Panc1 (cell line): Measurements from ENCODE around the gene MLLT10. TPM values are rescaled to one million over a fixed set of nuclear protein-coding genes. Genes with fewer than 3 reads are reported as not detected.

ENCODE experiments used
- ATAC-seq: fragments of 200-7000 bp; cut with Tn5 transposase; 2 replicates; pipeline ENCODE4 v1.9.1; 2020; ENCODE audit warnings: mild to moderate bottlenecking, moderate library complexity
- BruUV-seq: library from RNA; stranded (reverse); fragments of 400-500 nt; replicated peaks from 2 replicates; lab custom pipeline; 2021; lab: Mats Ljungman, UMichigan
- CTCF ChIA-PET: fragments of 300-600 bp; sonication (Branson Sonifier 250); formaldehyde crosslinking; loops from one replicate; lab custom pipeline; 2022; ENCODE audit warnings: antibody characterized with exemption; lab: Charles Lee
- POLR2A ChIA-PET: fragments of 300-600 bp; sonication (Branson Sonifier 250); formaldehyde crosslinking; loops from one replicate; lab custom pipeline; 2022; ENCODE audit warnings: antibody characterized with exemption; lab: Charles Lee
- DNase-seq: peaks from one replicate; pipeline ENCODE4 v3.0.0-alpha.2; 2010; ENCODE audit warnings: low read depth, low spot score
- H3K27ac ChIP-seq: 2 replicates; pipeline ENCODE4 v1.5.1; 2011; ENCODE audit warnings: mild to moderate bottlenecking, low read length, inconsistent platforms
- H3K27me3 ChIP-seq: fragments of 200-500 bp; sonication (Bioruptor generic); 2 replicates; pipeline ENCODE4 v1.6.0; 2014; ENCODE audit warnings: low read length, inconsistent platforms; ENCODE audit not compliant: control insufficient read depth, insufficient read depth
- H3K36me3 ChIP-seq: fragments of 200-500 bp; sonication (Bioruptor generic); 2 replicates; pipeline ENCODE4 v1.5.1; 2014; ENCODE audit warnings: inconsistent platforms, mild to moderate bottlenecking, low read length, moderate library complexity; ENCODE audit not compliant: control insufficient read depth, insufficient read depth
- H3K4me1 ChIP-seq: 2 replicates; pipeline ENCODE4 v1.5.1; 2011; ENCODE audit warnings: inconsistent platforms, mild to moderate bottlenecking, low read length, moderate library complexity; ENCODE audit not compliant: control insufficient read depth, insufficient read depth
- H3K4me3 ChIP-seq, 2 experiments: 2 replicates each; pipeline ENCODE4 v1.5.1; 2011 to 2012; ENCODE audit warnings: low read depth in 2 of 2, low read length in 2 of 2, mild to moderate bottlenecking in 2 of 2, inconsistent platforms in 1 of 2, moderate library complexity in 1 of 2
- H3K9me3 ChIP-seq: fragments of 200-500 bp; sonication (Bioruptor generic); 2 replicates; pipeline ENCODE4 v1.5.1; 2014; ENCODE audit warnings: low read depth, mild to moderate bottlenecking, inconsistent platforms, low read length, moderate library complexity; ENCODE audit not compliant: control insufficient read depth, insufficient read depth
- CTCF ChIP-seq: fragments of 450-650 bp; IDR thresholded peaks from 2 replicates; pipeline ENCODE4 v1.5.1; 2017; ENCODE audit warnings: mild to moderate bottlenecking
- POLR2AphosphoS5 ChIP-seq: IDR thresholded peaks from 2 replicates; pipeline ENCODE4 v1.6.1; 2012; ENCODE audit warnings: mild to moderate bottlenecking, low read depth, low read length, moderate library complexity
- SIN3A ChIP-seq: IDR thresholded peaks from 2 replicates; pipeline ENCODE4 v1.6.1; 2012; ENCODE audit warnings: low read depth, mild to moderate bottlenecking, low read length, moderate library complexity, borderline replicate concordance; ENCODE audit not compliant: insufficient read depth
- TCF7L2 ChIP-seq: IDR thresholded peaks from 2 replicates; pipeline ENCODE4 v1.6.1; 2011; ENCODE audit warnings: mild to moderate bottlenecking, low read depth, low read length, inconsistent platforms
- in situ Hi-C: cut with HindIII; loops from 2 replicates; pipeline ENCODE4 v1.10.0; 2016; ENCODE audit warnings: low sequenced_read_pairs, low pct_unique_long_range_greater_than_20kb
- intact Hi-C: fragments of 100-400 bp; cut with micrococcal nuclease; formaldehyde crosslinking; loops from one replicate; pipeline ENCODE4 v1.10.0; 2022; ENCODE audit not compliant: unreplicated experiment
- total RNA-seq: library from RNA; stranded (reverse); gene quantifications from one replicate; pipeline ENCODE4 v1.2.1, GENCODE V29; 2021; ENCODE audit not compliant: unreplicated experiment
- TF ChIP-seq, protein P1 (sequence below), 2 experiments: IDR thresholded peaks; 2 replicates each; pipeline ENCODE4 v1.6.1; 2011 to 2012; ENCODE audit warnings: low read depth in 2 of 2, control low read depth in 1 of 2, low read length in 1 of 2, mild to moderate bottlenecking in 1 of 2, moderate library complexity in 1 of 2; ENCODE audit not compliant: insufficient read depth in 1 of 2

The MLLT10 gene
- total RNA-seq, 1 experiment from 2014 or later = 33.4 TPM

DNA sequence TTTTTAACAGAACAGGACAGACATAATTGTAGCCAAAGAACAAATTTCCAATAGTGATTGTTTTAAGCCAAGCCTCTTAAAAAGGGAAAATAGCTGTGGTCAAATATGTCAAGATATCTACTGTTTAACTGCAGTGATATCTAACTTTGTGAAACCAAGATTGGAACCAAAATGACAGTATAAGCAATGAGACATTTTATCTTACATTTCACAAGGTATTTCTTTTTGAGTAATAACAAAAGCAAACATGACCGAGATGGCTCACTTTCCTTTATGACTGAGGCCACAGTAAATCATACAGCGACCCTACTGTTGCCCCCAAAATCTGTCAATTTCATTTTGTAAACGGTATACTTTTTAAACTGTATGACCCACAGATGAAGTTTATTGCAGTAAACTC lies 215.8 kb downstream of the MLLT10 start:
- no TSS peak for BruUV-seq
- TF ChIP-seq CTCF = no peak
- TF ChIP-seq, protein P1, sequence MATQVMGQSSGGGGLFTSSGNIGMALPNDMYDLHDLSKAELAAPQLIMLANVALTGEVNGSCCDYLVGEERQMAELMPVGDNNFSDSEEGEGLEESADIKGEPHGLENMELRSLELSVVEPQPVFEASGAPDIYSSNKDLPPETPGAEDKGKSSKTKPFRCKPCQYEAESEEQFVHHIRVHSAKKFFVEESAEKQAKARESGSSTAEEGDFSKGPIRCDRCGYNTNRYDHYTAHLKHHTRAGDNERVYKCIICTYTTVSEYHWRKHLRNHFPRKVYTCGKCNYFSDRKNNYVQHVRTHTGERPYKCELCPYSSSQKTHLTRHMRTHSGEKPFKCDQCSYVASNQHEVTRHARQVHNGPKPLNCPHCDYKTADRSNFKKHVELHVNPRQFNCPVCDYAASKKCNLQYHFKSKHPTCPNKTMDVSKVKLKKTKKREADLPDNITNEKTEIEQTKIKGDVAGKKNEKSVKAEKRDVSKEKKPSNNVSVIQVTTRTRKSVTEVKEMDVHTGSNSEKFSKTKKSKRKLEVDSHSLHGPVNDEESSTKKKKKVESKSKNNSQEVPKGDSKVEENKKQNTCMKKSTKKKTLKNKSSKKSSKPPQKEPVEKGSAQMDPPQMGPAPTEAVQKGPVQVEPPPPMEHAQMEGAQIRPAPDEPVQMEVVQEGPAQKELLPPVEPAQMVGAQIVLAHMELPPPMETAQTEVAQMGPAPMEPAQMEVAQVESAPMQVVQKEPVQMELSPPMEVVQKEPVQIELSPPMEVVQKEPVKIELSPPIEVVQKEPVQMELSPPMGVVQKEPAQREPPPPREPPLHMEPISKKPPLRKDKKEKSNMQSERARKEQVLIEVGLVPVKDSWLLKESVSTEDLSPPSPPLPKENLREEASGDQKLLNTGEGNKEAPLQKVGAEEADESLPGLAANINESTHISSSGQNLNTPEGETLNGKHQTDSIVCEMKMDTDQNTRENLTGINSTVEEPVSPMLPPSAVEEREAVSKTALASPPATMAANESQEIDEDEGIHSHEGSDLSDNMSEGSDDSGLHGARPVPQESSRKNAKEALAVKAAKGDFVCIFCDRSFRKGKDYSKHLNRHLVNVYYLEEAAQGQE (IDR thresholded peaks at IDR 0.05; ENCODE audit: insufficient read depth in 1 of 2, low read depth in 2 of 2, low read length in 1 of 2) = no peak
- no peak for TF ChIP-seq TCF7L2
- TF ChIP-seq POLR2AphosphoS5 = no peak
- TF ChIP-seq SIN3A = no peak
- H3K36me3 ChIP-seq = no peaks in the 10 kb centered on the region
- H3K27ac ChIP-seq = no peak overlapping the region
- CTCF ChIA-PET = no interaction called here
- DNase-seq (no peak), ATAC-seq (no peak)
- H3K4me3 ChIP-seq = no peak overlapping the region
- H3K27me3 ChIP-seq = no peaks in the 10 kb centered on the region
- 0 out of 2 replicates have a peak, but pooled peaks cover 3% of the 10 kb centered on the region for H3K4me1 ChIP-seq
- POLR2A ChIA-PET = no interaction called here
- in situ Hi-C loops = no loop called here
- no peaks in the 10 kb centered on the region for H3K9me3 ChIP-seq
- intact Hi-C loops = loop anchor here (10.0 kb wide), 1 partner anchor 205 kb away; no protein-coding TSS in a partner anchor

DNA sequence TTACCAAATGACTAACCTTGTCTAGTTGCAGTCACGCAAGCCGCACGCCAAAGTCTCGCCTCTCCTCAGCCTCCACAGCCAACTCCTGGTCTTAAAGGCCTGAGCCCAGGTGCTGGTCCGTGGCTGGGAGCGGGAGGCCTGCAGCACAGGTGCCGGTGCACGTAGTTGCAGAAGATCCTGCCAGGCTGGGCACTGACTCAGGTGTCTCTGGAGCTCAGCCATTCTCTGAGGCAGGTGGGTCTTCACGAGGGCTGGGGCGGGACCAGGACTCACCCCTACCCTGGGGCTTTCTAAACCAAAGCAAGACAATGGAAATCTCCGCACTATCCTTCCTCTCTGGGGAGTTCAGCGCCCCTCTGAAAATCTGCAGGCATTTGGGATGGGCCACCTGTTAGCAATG lies 216.4 kb downstream of the MLLT10 start:
- DNase-seq = no peak
- intact Hi-C loops = no loop called here
- ChIA-PET CTCF (no interaction called here), POLR2A (no interaction called here)
- Histone ChIP-seq H3K36me3 (no peaks in the 10 kb centered on the region), H3K27me3 (no peaks in the 10 kb centered on the region), H3K4me3 (no peak overlapping the region), H3K4me1 (0 out of 2 replicates have a peak, but pooled peaks cover 3% of the 10 kb centered on the region), H3K27ac (no peak overlapping the region), H3K9me3 (no peaks in the 10 kb centered on the region)
- BruUV-seq = no TSS peak
- in situ Hi-C loops = no loop called here
- no peak for TF ChIP-seq SIN3A
- TF ChIP-seq CTCF = no peak
- TF ChIP-seq, protein P1 (IDR thresholded peaks at IDR 0.05; ENCODE audit: insufficient read depth in 1 of 2, low read depth in 2 of 2, low read length in 1 of 2) = no peak
- TF ChIP-seq POLR2AphosphoS5 = no peak
- no peak for TF ChIP-seq TCF7L2
- ATAC-seq = no peak
